ENCODE results near the gene SULT1A3.
A peak's percentile ranks its signal among the peaks of the same experiment; 100 is the strongest.
"Not testable (repeated sequence)": the region's sequence is repeated elsewhere in the genome, so short reads cannot be mapped to it uniquely, and the experiment has no call there.

SULT1A3 gene

GRCh38 chr16:30199049-30199448 is at the start of gene SULT1A3:
Gene SULT1A3 (plus strand): TSS chr16:30199255. CDS start chr16:30200729, 1,474 bp downstream.
- not testable (repeated sequence) for DNase-seq (ENCODE audit: low spot score)

DNA sequence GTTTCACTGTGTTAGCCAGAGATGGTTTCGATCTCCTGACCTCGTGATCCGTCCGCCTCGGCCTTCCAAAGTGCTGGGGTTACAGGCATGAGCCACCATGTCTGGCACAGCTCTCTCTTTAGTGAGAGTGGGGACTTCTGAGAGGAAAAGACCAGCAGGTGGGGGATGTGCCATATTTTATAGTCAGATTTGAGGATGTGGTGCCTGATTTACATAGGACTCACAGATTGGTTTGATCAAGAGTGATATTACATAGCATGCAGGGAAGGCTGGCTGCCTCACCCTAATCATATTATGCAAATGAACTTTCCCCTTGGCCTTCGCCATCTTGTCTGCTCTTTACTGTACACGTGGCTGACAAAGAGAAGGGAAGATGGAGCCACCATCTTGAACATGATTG is 48.0 kb upstream of the SULT1A3 start:
- no peak for DNase-seq (ENCODE audit: low spot score)

DNA sequence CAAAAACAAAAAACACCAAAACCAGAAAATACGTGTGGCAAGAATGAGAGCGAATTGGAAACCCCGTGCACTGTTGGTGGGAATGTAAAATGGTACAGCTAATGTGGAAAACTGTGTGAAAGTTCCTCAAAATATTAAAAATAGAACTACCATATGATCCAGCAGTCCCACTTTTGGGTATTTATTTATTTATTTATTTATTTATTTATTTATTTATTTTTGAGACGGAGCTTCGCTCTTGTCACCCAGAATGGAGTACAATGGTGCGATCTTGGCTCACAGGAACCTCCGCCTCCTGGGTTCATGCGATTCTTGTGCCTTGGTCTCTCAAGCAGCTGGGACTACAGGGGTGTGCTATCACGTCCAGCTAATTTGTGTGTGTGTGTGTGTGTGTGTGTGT is 46.5 kb upstream of the SULT1A3 start:
- DNase-seq (ENCODE audit: low spot score): no peak

- DNase-seq (ENCODE audit: low spot score): no peak
Observed at GRCh38 chr16:30155188-30155587, 43.9 kb upstream of the SULT1A3 start.

GRCh38 chr16:30157214-30157613 is 41.8 kb upstream of the SULT1A3 start:
- no peak for DNase-seq (ENCODE audit: low spot score)

DNA sequence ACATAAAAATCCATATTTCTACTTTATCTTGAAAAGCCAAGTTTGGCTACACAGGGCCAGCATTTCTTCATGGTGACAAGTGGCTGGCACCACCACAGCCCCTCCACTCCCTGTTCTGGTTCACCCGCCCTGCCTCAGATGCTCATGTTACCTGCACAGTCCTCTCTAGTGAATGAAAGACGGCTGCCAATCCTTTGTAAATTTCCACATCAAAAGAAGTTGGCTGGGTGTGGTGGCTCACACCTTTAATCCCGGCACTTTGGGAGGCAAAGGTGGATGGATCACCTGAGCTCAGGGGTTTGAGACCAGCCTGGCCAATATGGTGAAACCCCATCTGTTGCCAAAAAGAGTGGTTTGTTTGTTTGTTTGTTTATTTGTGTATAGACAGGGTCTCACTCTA is 35.5 kb upstream of the SULT1A3 start:
- DNase-seq (ENCODE audit: low spot score): no peak

DNA sequence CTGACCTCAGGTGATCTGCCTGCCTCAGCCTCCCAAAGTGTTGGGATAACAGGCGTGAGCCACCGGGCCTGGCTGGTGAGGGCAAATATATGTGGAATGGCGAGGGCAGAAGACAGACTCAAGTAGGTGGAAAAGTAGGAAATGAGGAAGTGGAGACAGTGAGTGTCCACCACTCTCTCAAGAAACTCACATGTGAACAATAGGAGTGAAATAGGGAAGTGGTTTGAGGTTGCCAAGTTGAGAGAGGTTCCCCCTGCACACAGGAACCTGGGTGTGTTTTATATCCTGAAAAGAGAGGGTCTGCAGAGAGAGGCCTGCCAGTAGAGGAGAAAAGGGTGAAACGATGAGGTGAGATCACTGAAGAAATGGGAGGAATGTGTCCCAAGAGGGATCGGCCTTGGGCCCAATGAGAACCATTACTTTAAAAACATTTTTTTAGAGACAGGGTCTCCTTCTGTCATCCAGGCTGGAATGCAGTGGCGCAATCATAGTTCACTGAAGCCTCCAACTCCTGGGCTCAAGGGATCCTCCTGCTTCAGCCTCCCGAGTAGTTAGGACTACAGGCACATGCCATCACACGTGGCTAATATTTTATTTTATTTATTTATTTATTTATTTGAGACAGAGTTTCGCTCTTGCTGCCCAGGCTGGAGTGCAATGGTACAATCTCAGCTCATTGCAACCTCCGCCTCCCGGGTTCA is 32.7 kb upstream of the SULT1A3 start:
- no peak for DNase-seq (ENCODE audit: low spot score)

DNA sequence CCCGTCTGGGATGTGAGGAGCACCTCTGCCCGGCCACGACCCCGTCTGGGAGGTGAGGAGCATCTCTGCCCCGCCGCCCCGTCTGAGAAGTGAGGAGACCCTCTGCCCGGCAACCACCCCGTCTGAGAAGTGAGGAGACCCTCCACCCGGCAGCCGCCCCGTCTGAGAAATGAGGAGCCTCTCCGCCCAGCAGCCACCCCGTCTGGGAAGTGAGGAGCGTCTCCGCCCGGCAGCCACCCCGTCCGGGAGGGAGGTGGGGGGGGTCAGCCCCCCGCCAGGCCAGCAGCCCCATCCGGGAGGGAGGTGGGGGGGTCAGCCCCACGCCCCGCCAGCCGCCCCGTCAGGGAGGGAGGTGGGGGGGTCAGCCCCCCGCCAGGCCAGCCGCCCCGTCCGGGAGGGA is 30.3 kb upstream of the SULT1A3 start:
- DNase-seq (ENCODE audit: low spot score): not testable (repeated sequence)

- not testable (repeated sequence) for DNase-seq (ENCODE audit: low spot score)
Observed at GRCh38 chr16:30169416-30169815, 29.6 kb upstream of the SULT1A3 start.

DNA sequence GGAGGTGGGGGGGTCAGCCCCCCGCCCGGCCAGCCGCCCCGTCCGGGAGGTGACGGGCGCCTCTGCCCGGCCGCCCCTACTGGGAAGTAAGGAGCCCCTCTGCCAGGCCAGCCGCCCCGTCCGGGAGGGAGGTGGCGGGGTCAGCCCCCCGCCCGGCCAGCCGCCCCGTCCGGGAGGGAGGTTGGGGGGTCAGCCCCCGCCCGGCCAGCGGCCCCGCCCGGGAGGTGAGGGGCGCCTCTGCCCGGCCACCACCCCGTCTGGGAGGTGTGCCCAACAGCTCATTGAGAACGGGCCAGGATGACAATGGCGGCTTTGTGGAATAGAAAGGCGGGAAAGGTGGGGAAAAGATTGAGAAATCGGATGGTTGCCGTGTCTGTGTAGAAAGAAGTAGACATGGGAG is 28.9 kb upstream of the SULT1A3 start:
- DNase-seq (ENCODE audit: low spot score): not testable (repeated sequence)

DNA sequence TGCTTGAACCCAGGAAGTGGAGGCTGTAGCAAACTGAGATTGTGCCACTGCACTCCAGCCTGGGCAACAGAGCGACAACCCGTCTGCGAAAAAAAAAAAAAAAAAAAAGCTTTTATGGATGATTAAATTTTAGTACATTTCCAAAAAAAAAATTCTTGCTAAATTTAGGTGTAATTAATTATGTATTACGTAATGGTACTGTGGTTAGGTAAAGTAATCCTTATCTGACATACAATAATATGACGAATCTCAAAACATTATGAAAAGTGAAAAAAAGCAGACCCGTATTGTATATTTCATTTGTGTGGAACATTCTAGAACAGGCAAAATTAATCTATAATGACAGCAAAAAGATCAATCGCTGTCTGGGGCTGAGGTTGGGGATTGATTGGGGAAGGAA is 26.0 kb upstream of the SULT1A3 start:
- no peak for DNase-seq (ENCODE audit: low spot score)

- not testable (repeated sequence) for DNase-seq (ENCODE audit: low spot score)
Observed at GRCh38 chr16:30176876-30177275, 22.2 kb upstream of the SULT1A3 start.

DNA sequence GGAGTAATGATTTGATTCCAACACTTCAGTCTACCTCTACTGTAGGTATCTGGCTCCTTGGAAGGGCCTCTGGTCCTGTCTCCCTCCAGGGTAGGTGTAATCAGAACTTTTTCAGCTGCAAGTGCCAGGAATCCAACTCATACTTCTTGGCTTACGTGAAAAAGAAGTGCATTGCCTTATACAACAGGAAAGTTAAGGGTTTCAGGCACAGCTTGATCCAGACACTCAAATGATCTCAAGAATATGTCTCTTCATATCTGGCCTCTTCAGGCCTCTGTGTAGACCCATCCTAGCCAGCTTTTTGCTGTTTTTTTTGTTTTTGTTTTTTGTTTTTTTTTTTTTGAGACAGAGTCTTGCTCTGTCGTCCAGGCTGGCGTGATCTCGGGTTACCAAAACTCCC is 19.9 kb upstream of the SULT1A3 start:
- no peak for DNase-seq (ENCODE audit: low spot score)

DNA sequence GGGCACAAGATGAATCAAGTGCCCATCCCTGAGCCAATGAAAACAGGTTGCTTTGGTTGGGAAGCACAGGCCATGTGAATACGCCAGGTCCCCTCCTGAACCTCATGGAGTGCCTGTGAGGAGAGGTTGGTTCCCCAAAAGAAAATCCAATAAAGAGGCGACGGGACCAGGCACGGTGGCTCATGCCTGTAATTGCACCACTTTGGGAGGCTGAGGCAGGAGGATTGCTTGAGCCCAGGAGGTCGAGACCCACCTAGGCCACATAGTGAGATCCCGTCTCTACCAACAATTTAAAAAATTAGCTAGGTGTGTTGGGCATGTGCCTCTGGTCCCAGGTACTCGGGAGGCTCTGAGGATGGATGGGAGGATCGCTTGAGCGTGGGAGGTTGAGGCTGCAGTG is 19.1 kb upstream of the SULT1A3 start:
- DNase-seq (ENCODE audit: low spot score): no peak

DNA sequence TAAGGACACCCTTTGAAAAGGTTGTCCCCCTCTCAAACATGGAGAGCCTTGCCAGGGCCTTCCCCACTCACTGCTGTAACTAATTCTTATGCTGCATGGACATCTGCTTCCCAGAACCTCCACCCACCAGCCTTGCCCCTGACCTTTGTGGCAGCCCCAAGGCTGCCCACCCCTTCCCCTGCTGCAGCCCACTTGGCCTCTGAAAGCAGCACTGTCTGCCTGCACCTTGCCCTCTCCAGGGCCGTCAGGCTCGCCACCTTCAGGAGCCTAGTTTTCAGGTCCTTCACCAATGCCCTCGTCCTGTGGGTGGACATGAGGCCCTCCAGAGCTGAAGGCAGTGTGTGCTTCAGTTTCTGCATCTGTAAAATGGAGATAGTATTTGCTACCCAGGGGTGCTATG is 18.3 kb upstream of the SULT1A3 start:
- DNase-seq (ENCODE audit: low spot score): no peak

GRCh38 chr16:30183233-30184095 is 15.6 kb upstream of the SULT1A3 start, which contains the start of gene CORO1A:
Gene CORO1A (plus strand): TSS chr16:30183602. CDS start chr16:30185210, 1,608 bp downstream.
- peak; percentile 86 for DNase-seq (ENCODE audit: low spot score)

DNA sequence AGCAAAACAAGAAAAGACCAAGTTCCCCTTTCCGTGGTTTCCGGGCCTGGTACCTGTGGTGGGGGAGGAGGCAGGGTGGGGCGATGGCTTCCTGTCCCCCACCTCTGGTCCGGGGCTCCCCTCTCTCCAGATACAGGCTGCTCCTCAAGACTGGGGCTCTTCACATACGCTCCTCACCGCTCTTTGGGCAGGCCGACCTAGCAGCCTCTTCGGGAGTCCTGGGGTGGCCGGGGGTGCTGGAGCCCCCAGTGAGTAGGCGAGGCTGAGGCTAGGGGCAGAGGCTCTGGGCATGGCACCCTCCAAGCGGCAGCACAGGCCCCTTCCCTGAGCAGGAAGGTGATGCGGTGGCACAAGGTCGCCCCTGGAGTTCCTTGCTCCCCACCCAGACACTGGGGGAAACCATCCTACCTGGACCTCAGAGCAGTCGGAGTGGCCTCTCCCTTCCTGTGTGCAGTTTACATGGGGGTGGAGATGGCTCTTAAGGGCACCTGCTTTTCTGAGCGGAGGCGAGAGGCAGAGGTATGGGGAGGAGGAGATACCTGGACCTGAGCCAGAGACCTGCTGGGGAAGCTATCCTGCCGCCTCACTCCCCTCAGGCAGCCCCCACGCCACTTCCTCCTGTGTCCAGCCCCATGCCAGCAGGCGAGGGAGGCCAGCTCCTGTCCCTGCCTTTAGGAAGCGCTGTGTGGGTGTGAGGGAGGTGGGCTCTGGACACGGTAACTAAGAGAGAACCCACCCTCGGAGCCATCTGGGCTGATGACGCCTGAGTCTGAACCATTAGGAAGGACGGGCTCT is 14.8 kb upstream of the SULT1A3 start:
- no peak for DNase-seq (ENCODE audit: low spot score)

- DNase-seq (ENCODE audit: low spot score): no peak
Observed at GRCh38 chr16:30184891-30185682, 14.0 kb upstream of the SULT1A3 start.

DNA sequence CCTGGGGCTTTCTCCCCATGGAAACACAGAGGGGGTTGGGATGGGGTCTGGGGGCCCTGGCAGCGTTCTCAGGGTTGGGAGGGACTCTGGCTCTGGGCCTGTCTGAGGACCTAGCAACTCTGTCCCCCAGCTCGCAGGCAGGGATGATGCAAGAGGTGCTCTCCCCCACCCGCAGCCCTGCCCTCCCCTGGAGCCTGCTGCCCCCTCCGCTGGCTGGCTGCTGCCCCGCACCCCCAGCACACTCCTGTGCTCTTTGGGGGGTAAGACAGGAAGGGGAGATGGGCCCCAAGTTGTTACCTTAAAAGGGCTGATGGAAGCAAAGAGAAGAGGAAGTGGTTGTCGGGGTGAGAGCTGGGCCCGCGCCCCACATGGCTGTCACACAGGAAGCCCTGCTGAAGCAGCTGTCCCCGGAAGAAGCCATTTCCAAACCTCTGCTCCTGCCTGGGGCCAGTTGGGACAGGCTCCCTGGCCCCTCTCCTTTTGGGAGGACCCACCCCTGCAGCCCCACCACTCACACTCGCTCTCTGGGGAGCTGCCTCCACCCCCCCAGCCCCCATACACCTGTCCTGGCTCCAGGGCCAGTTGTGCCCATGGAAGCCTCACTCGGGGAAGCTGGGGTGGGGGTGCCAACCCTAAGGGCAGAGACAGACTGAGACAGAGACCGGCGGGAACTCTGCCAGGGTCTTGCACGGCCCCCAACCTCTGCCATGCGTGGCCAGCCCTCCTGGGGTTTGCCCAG is 13.2 kb upstream of the SULT1A3 start:
- no peak for DNase-seq (ENCODE audit: low spot score)

DNA sequence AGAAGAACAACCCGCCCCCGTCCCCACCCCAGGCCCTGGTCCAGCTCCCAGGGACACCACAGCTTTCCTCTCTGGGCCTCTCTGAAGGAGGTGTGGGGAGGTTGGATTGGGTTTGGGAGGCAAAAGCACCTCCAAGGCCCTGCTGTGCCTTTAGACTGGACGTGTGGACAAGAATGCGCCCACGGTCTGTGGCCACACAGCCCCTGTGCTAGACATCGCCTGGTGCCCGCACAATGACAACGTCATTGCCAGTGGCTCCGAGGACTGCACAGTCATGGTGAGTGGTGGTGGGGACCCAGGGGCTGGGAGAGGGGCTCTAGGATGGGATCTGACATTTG is 12.6 kb upstream of the SULT1A3 start:
- no peak for DNase-seq (ENCODE audit: low spot score)

Data from putamen (tissue), 1 donor.